Measurements from ENCODE around the gene THSD4.

DNA sequence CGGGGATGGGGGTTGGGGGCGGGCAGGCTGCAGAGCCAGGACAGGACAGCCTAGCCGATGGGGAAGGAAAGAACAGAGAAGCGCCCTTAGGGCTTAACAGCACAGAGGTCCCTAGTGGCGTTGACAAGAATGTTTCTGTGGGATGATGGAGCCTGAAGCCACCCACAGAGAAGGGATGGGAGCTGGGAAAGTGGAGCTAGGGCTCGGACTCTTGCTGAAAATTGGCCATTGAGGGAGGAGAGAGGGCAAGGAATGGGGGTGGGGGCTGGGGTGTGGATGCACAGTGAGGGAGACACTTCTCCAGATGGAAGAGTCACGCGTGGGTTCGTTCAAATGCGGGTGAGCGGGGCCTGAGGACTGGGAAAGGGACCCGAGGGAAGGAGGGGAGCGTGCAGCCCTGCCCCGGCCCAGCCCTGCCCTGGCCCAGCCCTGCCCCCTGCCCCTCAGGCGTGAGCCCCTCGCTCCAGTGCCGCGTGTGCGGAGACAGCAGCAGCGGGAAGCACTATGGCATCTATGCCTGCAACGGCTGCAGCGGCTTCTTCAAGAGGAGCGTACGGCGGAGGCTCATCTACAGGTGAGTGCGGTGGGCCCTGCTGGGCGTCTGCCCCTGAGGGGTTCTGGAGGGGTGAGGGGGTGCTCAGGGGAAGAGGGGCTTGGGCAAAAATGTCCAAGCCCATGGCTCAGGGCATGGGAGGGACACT lies 695.9 kb downstream of the THSD4 start:
- TF ChIP-seq, protein P1, sequence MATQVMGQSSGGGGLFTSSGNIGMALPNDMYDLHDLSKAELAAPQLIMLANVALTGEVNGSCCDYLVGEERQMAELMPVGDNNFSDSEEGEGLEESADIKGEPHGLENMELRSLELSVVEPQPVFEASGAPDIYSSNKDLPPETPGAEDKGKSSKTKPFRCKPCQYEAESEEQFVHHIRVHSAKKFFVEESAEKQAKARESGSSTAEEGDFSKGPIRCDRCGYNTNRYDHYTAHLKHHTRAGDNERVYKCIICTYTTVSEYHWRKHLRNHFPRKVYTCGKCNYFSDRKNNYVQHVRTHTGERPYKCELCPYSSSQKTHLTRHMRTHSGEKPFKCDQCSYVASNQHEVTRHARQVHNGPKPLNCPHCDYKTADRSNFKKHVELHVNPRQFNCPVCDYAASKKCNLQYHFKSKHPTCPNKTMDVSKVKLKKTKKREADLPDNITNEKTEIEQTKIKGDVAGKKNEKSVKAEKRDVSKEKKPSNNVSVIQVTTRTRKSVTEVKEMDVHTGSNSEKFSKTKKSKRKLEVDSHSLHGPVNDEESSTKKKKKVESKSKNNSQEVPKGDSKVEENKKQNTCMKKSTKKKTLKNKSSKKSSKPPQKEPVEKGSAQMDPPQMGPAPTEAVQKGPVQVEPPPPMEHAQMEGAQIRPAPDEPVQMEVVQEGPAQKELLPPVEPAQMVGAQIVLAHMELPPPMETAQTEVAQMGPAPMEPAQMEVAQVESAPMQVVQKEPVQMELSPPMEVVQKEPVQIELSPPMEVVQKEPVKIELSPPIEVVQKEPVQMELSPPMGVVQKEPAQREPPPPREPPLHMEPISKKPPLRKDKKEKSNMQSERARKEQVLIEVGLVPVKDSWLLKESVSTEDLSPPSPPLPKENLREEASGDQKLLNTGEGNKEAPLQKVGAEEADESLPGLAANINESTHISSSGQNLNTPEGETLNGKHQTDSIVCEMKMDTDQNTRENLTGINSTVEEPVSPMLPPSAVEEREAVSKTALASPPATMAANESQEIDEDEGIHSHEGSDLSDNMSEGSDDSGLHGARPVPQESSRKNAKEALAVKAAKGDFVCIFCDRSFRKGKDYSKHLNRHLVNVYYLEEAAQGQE (IDR thresholded peaks at IDR 0.05; ENCODE audit: borderline replicate concordance): no peak
- TF ChIP-seq, protein P2, sequence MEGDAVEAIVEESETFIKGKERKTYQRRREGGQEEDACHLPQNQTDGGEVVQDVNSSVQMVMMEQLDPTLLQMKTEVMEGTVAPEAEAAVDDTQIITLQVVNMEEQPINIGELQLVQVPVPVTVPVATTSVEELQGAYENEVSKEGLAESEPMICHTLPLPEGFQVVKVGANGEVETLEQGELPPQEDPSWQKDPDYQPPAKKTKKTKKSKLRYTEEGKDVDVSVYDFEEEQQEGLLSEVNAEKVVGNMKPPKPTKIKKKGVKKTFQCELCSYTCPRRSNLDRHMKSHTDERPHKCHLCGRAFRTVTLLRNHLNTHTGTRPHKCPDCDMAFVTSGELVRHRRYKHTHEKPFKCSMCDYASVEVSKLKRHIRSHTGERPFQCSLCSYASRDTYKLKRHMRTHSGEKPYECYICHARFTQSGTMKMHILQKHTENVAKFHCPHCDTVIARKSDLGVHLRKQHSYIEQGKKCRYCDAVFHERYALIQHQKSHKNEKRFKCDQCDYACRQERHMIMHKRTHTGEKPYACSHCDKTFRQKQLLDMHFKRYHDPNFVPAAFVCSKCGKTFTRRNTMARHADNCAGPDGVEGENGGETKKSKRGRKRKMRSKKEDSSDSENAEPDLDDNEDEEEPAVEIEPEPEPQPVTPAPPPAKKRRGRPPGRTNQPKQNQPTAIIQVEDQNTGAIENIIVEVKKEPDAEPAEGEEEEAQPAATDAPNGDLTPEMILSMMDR (IDR thresholded peaks at IDR 0.05; ENCODE audit: poor library complexity, severe bottlenecking): no peak
- no peak for TF ChIP-seq POLR2AphosphoS5 (IDR thresholded peaks at IDR 0.05)

Measured in neural cell (in vitro differentiated cells).